Gastrocnemius medialis (tissue), 4 donors: ENCODE data around the gene STX10.

Experiments
- CTCF ChIP-seq, 5 experiments: fragments of 450-650 bp in 3 of 5; fragments of 200-600 bp in 2 of 5; sonication (generic) in 2 of 5; IDR thresholded peaks in 4 of 5; conservative IDR thresholded peaks in 1 of 5; 1 replicate in 4 of 5; 2 replicates in 1 of 5; pipeline ENCODE4 v1.5.1; 2016 to 2019; ENCODE audit warnings: antibody characterized with exemption in 5 of 5, mild to moderate bottlenecking in 3 of 5, moderate library complexity in 3 of 5
- POLR2A ChIP-seq, 2 donors: fragments of 450-650 bp; IDR thresholded peaks; one replicate each; pipeline ENCODE4 v1.6.1; 2017; ENCODE audit warnings: antibody characterized with exemption in 2 of 2, mild to moderate bottlenecking in 2 of 2, moderate library complexity in 2 of 2

DNA sequence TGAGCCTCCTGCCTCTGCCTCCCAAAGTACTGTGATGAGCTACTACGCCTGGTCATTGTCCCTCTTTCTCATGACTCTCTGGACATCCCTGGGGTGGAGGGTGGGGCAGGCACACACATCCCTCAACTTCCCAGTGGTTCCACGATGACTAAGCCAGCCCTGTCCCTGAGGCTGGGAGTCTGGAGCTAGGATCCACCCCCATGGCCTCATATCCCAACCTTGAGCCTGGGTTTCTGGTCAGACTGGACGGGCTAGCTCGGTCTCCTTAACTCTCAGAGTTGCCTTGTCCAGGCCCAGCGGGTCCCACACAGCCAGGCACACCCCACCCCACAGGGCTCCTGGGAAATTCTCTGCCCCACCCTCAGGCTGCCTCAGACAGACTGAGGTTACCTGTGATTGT lies 19.6 kb upstream of the STX10 start:
- TF ChIP-seq CTCF (IDR thresholded peaks at IDR 0.05 in 4 of 5, conservative IDR thresholded peaks at IDR 0.05 in 1 of 5) (no peak), POLR2A (IDR thresholded peaks at IDR 0.05) (no peak)
